Muscle layer of colon (tissue), 2 donors: Measurements from ENCODE around the gene SEPTIN5.

Experiments
- H3K27ac ChIP-seq: one replicate; pipeline ENCODE4 v1.7.0; 2013; ENCODE audit warnings: low read depth, mild to moderate bottlenecking, low read length, moderate library complexity
- H3K27me3 ChIP-seq, 2 donors: one replicate each; pipeline ENCODE4 v1.7.0; 2013; ENCODE audit warnings: low read length in 2 of 2, mild to moderate bottlenecking in 2 of 2; ENCODE audit not compliant: insufficient read depth in 2 of 2, control insufficient read depth in 1 of 2
- H3K36me3 ChIP-seq: one replicate; pipeline ENCODE4 v1.7.0; 2013; ENCODE audit warnings: mild to moderate bottlenecking, low read length; ENCODE audit not compliant: insufficient read depth
- H3K4me1 ChIP-seq: one replicate; pipeline ENCODE4 v1.7.0; 2013; ENCODE audit warnings: mild to moderate bottlenecking, low read length; ENCODE audit not compliant: insufficient read depth
- H3K4me3 ChIP-seq, 2 donors: one replicate each; pipeline ENCODE4 v1.7.0; 2013; ENCODE audit warnings: low read length in 2 of 2, low read depth in 1 of 2, mild to moderate bottlenecking in 1 of 2, moderate library complexity in 1 of 2
- H3K9ac ChIP-seq: one replicate; pipeline ENCODE4 v1.7.0; 2013; ENCODE audit warnings: low read length
- H3K9me3 ChIP-seq: one replicate; pipeline ENCODE4 v1.7.0; 2013; ENCODE audit warnings: mild to moderate bottlenecking, low read length
- donor health status: abdominal sarcoma.
- donor health status: Adenocarcinoma of cecum.

The SEPTIN5 gene

GRCh38 chr22:19765477-19766239 lies 51.4 kb downstream of the SEPTIN5 start:
- no peaks in the 10 kb centered on the region for H3K36me3 ChIP-seq
- H3K9ac ChIP-seq: no peak overlapping the region
- H3K9me3 ChIP-seq: no peaks in the 10 kb centered on the region
- H3K27ac ChIP-seq: no peak overlapping the region
- H3K4me1 ChIP-seq: no peaks in the 10 kb centered on the region
- H3K27me3 ChIP-seq: peaks cover 30 to 88% of the 10 kb centered on the region in 2 donors
- no peak overlapping the region for H3K4me3 ChIP-seq

GRCh38 chr22:19766240-19766510 lies 51.9 kb downstream of the SEPTIN5 start:
- no peaks in the 10 kb centered on the region for H3K9me3 ChIP-seq
- H3K27me3 ChIP-seq: peaks cover 30 to 91% of the 10 kb centered on the region in 2 donors
- H3K4me3 ChIP-seq: no peak overlapping the region
- no peak overlapping the region for H3K27ac ChIP-seq
- H3K36me3 ChIP-seq: no peaks in the 10 kb centered on the region
- H3K4me1 ChIP-seq: no peaks in the 10 kb centered on the region
- no peak overlapping the region for H3K9ac ChIP-seq

- H3K9ac ChIP-seq: no peak overlapping the region
- no peaks in the 10 kb centered on the region for H3K9me3 ChIP-seq
- no peaks in the 10 kb centered on the region for H3K4me1 ChIP-seq
- no peaks in the 10 kb centered on the region for H3K36me3 ChIP-seq
- peaks cover 30 to 92% of the 10 kb centered on the region in 2 donors for H3K27me3 ChIP-seq
- H3K4me3 ChIP-seq: no peak overlapping the region
- no peak overlapping the region for H3K27ac ChIP-seq
Measured at GRCh38 chr22:19766511-19767426, 52.5 kb downstream of the SEPTIN5 start.

- Histone ChIP-seq H3K27me3 (peaks cover 22 to 91% of the 10 kb centered on the region in 2 donors), H3K9ac (no peak overlapping the region), H3K4me1 (no peaks in the 10 kb centered on the region), H3K9me3 (no peaks in the 10 kb centered on the region), H3K36me3 (no peaks in the 10 kb centered on the region), H3K4me3 (no peak overlapping the region), H3K27ac (no peak overlapping the region)
Measured at GRCh38 chr22:19767427-19768341, 53.4 kb downstream of the SEPTIN5 start.

- no peak overlapping the region for H3K4me3 ChIP-seq
- H3K36me3 ChIP-seq: no peaks in the 10 kb centered on the region
- peaks cover 22 to 80% of the 10 kb centered on the region in 2 donors for H3K27me3 ChIP-seq
- no peaks in the 10 kb centered on the region for H3K9me3 ChIP-seq
- H3K4me1 ChIP-seq: no peaks in the 10 kb centered on the region
- no peak overlapping the region for H3K9ac ChIP-seq
- no peak overlapping the region for H3K27ac ChIP-seq
Measured at GRCh38 chr22:19769393-19769715, 55.1 kb downstream of the SEPTIN5 start.

GRCh38 chr22:19770349-19771220 lies 56.3 kb downstream of the SEPTIN5 start:
- H3K36me3 ChIP-seq: no peaks in the 10 kb centered on the region
- no peak overlapping the region for H3K27ac ChIP-seq
- H3K4me1 ChIP-seq: no peaks in the 10 kb centered on the region
- H3K9me3 ChIP-seq: no peaks in the 10 kb centered on the region
- no peak overlapping the region for H3K9ac ChIP-seq
- peaks cover 16 to 70% of the 10 kb centered on the region in 2 donors for H3K27me3 ChIP-seq
- H3K4me3 ChIP-seq: no peak overlapping the region

- no peaks in the 10 kb centered on the region for H3K36me3 ChIP-seq
- H3K27ac ChIP-seq: no peak overlapping the region
- H3K9ac ChIP-seq: no peak overlapping the region
- H3K27me3 ChIP-seq: peaks cover 16 to 65% of the 10 kb centered on the region in 2 donors
- H3K4me1 ChIP-seq: no peaks in the 10 kb centered on the region
- H3K9me3 ChIP-seq: no peaks in the 10 kb centered on the region
- H3K4me3 ChIP-seq: no peak overlapping the region
Measured at GRCh38 chr22:19772422-19772672, 58.0 kb downstream of the SEPTIN5 start.
